ENCODE data around the gene C10orf120.

- TF ChIP-seq CTCF (conservative IDR thresholded peaks at IDR 0.05; ENCODE audit: low read depth, low read length) (no peak), EZH2 (IDR thresholded peaks at IDR 0.05; ENCODE audit: borderline replicate concordance, low read depth, low read length, poor library complexity, severe bottlenecking) (no peak)
Measured at GRCh38 chr10:122692744-122693143, 6.9 kb downstream of the C10orf120 start.
